Heart right ventricle (tissue), 16 donors: ENCODE results near the gene C1D. TPM values are rescaled to one million over a fixed set of nuclear protein-coding genes. Genes with fewer than 3 reads are reported as not detected.

Source experiments
- ATAC-seq, 8 donors: fragments of 200-7000 bp; cut with Tn5 transposase; one replicate each; pipeline ENCODE4 v1.9.1; 2020; ENCODE audit warnings: mild to moderate bottlenecking in 8 of 8, moderate library complexity in 8 of 8, moderate number of reproducible peaks in 1 of 8
- DNase-seq, 2 donors: peaks; one replicate each; pipeline ENCODE4 v3.0.0-alpha.2; 2020
- H3K27ac ChIP-seq, 10 donors: fragments of 200-600 bp; sonication (generic) in 2 of 10; one replicate each; pipeline versions ENCODE4 v1.5.0 to v1.8.0; 2020 to 2022; ENCODE audit warnings: mild to moderate bottlenecking in 3 of 10
- H3K27me3 ChIP-seq, 7 donors: fragments of 200-600 bp; one replicate each; pipeline ENCODE4 v1.8.0; 2021 to 2022; ENCODE audit warnings: mild to moderate bottlenecking in 2 of 7
- H3K36me3 ChIP-seq, 9 donors: fragments of 200-600 bp; sonication (generic) in 1 of 9; one replicate each; pipeline versions ENCODE4 v1.5.0 to v1.8.0; 2020 to 2022; ENCODE audit warnings: mild to moderate bottlenecking in 2 of 9
- H3K4me1 ChIP-seq, 9 donors: fragments of 200-600 bp; sonication (generic) in 1 of 9; one replicate each; pipeline versions ENCODE4 v1.5.0 to v1.8.0; 2020 to 2022; ENCODE audit warnings: mild to moderate bottlenecking in 4 of 9
- H3K4me3 ChIP-seq, 10 donors: fragments of 200-600 bp; sonication (generic) in 2 of 10; one replicate each; pipeline versions ENCODE4 v1.5.0 to v1.8.0; 2020 to 2022; ENCODE audit warnings: mild to moderate bottlenecking in 7 of 10, moderate library complexity in 2 of 10
- H3K9me3 ChIP-seq, 11 donors: fragments of 200-600 bp in 10 of 11; sonication (generic) in 2 of 11; one replicate each; pipeline versions ENCODE4 v1.5.0 to v1.8.0; 2013 to 2022; ENCODE audit warnings: mild to moderate bottlenecking in 2 of 11, control low read depth in 1 of 11, moderate library complexity in 1 of 11
- WGBS, 2 donors: extraction: QIAGEN DNeasy Blood & Tissue Kit; methylation state at CpG; one replicate each; pipeline ENCODE4 v1.1.7; 2013; ENCODE audit warnings: inconsistent platforms in 1 of 2; 5-methylcytosine and 5-hydroxymethylcytosine counted together
- intact Hi-C, 10 donors: fragments of 100-400 bp; cut with DNase I; formaldehyde crosslinking; loops; one replicate each; pipeline versions ENCODE4 v1.11.1 to v1.14.2; 2022
- polyA plus RNA-seq, 2 donors: library from polyadenylated mRNA; stranded (reverse); fragments of 200-250 nt; gene quantifications; one replicate each; pipeline ENCODE4 v1.2.3, GENCODE V29; 2013
- total RNA-seq, 10 donors: library from RNA; stranded (reverse); fragmentation: NEBNext Ultra II Directional in 3 of 10; extraction: Animal tissue kit (Norgen Biotek cat#: 25700) in 3 of 10; gene quantifications; one replicate each; pipeline versions ENCODE4 v1.2.1 to v1.2.4, GENCODE V29; 2021 to 2023
- TF ChIP-seq, protein P1 (sequence below), 9 donors: fragments of 200-600 bp; sonication (generic) in 2 of 9; IDR thresholded peaks; one replicate each; pipeline versions ENCODE4 v1.5.0 to v1.8.0; 2021 to 2022; ENCODE audit warnings: antibody characterized with exemption in 9 of 9, mild to moderate bottlenecking in 5 of 9, moderate library complexity in 1 of 9
- donor health status: Arrhythmogenic right ventricular cardiomyopathy.
- donor health status: ischemic (EF 13 %, LVEDD 7.1; RV severe dilation, severe dysfunction).
- donor health status: healthy with polysubstance abuse.
- donor health status: DM: no; HTN: yes; CAD: no.
- donor health status: DM: no; HTN: no; CAD: no.
- donor health status: ischemic (EF 25% LVEDD 6.9; RV normal size, moderate dysfunction).
- donor health status: ischemic (EF 25% LVEDD 5.7; RV mildly dilated, moderate dysfunction).
- donor health status: healthy.
- donor health status: DM: yes; HTN: yes; CAD: no.
- donor health status: Ischemic cardiomyopathy.
- donor health status: ischemic (EF 35%, LVEDD 5.7; RV mildly dilated, moderate dysfunction).
- donor health status: nonischemic (EF 11% LVEDD 7.7; RV severe dilation, severe dysfunction).
- donor health status: DM: yes; HTN: yes; CAD: no.
- donor health status: PGD.
- donor health status: ischemic (EF 29% LVEDD 5.4; RV normal size, mild dysfunction).
- donor health status: nonischemic (EF 23%, LVEDD 6.1; RV moderate dilation, normal function).

Gene C1D
- total and polyA plus RNA-seq, 12 donors = 7.4 to 25.2 (median 14.5) TPM

GRCh38 chr2:68030529-68030928, 32.3 kb downstream of the C1D start:
- Histone ChIP-seq H3K4me1 (peaks cover 0 to 3% (median 0%) of the 10 kb centered on the region in 9 donors), H3K9me3 (no peaks in the 10 kb centered on the region), H3K27ac (no peak overlapping the region), H3K4me3 (no peak overlapping the region), H3K36me3 (no peaks in the 10 kb centered on the region), H3K27me3 (peaks cover 0 to 14% (median 0%) of the 10 kb centered on the region in 7 donors)
- WGBS, 2 donors = 87 to 94% methylated on average over 5 of the region's 5 CpGs
- DNase-seq (no peak), ATAC-seq (no peak)
- intact Hi-C loops = loop anchor here in 3 of 10 donors (10.0 kb wide), 4 partner anchors 186 to 1606 kb away; partner anchors contain the start of gene MEIS1 (in 1 of the 3)
- TF ChIP-seq, protein P1, sequence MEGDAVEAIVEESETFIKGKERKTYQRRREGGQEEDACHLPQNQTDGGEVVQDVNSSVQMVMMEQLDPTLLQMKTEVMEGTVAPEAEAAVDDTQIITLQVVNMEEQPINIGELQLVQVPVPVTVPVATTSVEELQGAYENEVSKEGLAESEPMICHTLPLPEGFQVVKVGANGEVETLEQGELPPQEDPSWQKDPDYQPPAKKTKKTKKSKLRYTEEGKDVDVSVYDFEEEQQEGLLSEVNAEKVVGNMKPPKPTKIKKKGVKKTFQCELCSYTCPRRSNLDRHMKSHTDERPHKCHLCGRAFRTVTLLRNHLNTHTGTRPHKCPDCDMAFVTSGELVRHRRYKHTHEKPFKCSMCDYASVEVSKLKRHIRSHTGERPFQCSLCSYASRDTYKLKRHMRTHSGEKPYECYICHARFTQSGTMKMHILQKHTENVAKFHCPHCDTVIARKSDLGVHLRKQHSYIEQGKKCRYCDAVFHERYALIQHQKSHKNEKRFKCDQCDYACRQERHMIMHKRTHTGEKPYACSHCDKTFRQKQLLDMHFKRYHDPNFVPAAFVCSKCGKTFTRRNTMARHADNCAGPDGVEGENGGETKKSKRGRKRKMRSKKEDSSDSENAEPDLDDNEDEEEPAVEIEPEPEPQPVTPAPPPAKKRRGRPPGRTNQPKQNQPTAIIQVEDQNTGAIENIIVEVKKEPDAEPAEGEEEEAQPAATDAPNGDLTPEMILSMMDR (IDR thresholded peaks at IDR 0.05) = no peak

GRCh38 chr2:68027959-68028358, 34.8 kb downstream of the C1D start:
- Histone ChIP-seq H3K4me3 (no peak overlapping the region), H3K27me3 (peaks cover 0 to 14% (median 0%) of the 10 kb centered on the region in 7 donors), H3K4me1 (peaks cover 0 to 3% (median 0%) of the 10 kb centered on the region in 9 donors), H3K36me3 (no peaks in the 10 kb centered on the region), H3K9me3 (peaks cover 0 to 7% (median 0%) of the 10 kb centered on the region in 11 donors), H3K27ac (no peak overlapping the region)
- TF ChIP-seq, protein P1 (IDR thresholded peaks at IDR 0.05) = no peak
- ATAC-seq (no peak), DNase-seq (no peak)
- intact Hi-C loops = loop anchor here in 1 of 10 donors (10.0 kb wide), 1 partner anchor 1603 kb away; no protein-coding TSS in a partner anchor

GRCh38 chr2:68024450-68024849, 38.4 kb downstream of the C1D start:
- ATAC-seq (no peak), DNase-seq (no peak)
- H3K27me3 ChIP-seq = peaks cover 0 to 14% (median 0%) of the 10 kb centered on the region in 7 donors
- WGBS, 2 donors = 93 to 95% methylated on average over 22 of the region's 22 CpGs
- H3K4me3 ChIP-seq = no peak overlapping the region
- H3K27ac ChIP-seq = no peak overlapping the region
- peaks cover 0 to 7% (median 0%) of the 10 kb centered on the region in 11 donors for H3K9me3 ChIP-seq
- intact Hi-C loops = loop anchor here in 1 of 10 donors (10.0 kb wide), 1 partner anchor 1600 kb away; no protein-coding TSS in a partner anchor
- H3K4me1 ChIP-seq = no peaks in the 10 kb centered on the region
- TF ChIP-seq, protein P1 (IDR thresholded peaks at IDR 0.05) = no peak
- H3K36me3 ChIP-seq = no peaks in the 10 kb centered on the region

- DNase-seq = no peak
- WGBS, 2 donors = 94 to 96% methylated on average over 16 of the region's 16 CpGs
- intact Hi-C loops = loop anchor here in 1 of 10 donors (10.0 kb wide), 1 partner anchor 1599 kb away; no protein-coding TSS in a partner anchor
These were observed 38.9 kb downstream of the C1D start for GRCh38 chr2:68023904-68024303.

More at GRCh38 chr2:68023904-68024303, 38.9 kb downstream of the C1D start:
- no peak overlapping the region for H3K4me3 ChIP-seq
- peak in 1 of 8 donors; percentile 26 for ATAC-seq
- H3K9me3 ChIP-seq = peaks cover 0 to 7% (median 0%) of the 10 kb centered on the region in 11 donors
- H3K27ac ChIP-seq = no peak overlapping the region
- H3K36me3 ChIP-seq = no peaks in the 10 kb centered on the region
- H3K4me1 ChIP-seq = no peaks in the 10 kb centered on the region
- TF ChIP-seq, protein P1 (IDR thresholded peaks at IDR 0.05) = no peak
- peaks cover 0 to 14% (median 0%) of the 10 kb centered on the region in 7 donors for H3K27me3 ChIP-seq
